Endothelial cell of hepatic sinusoid (primary cell): Measurements from ENCODE around the gene TMEM258.

Source experiments
- in situ Hi-C: cut with HindIII; loops from 2 replicates; pipeline ENCODE4 v1.10.0; 2017; ENCODE audit warnings: low sequenced_read_pairs

The TMEM258 gene

GRCh38 chr11:61778920-61779650 lies 13.3 kb downstream of the TMEM258 start:
- in situ Hi-C loops: no loop called here

- in situ Hi-C loops: no loop called here
These were observed 14.0 kb downstream of the TMEM258 start for GRCh38 chr11:61778357-61778886.

- in situ Hi-C loops: no loop called here
These were observed 14.9 kb downstream of the TMEM258 start for GRCh38 chr11:61777234-61778090.

GRCh38 chr11:61776561-61777075 lies 15.8 kb downstream of the TMEM258 start:
- in situ Hi-C loops: no loop called here

GRCh38 chr11:61775606-61776554 lies 16.5 kb downstream of the TMEM258 start:
- in situ Hi-C loops: no loop called here

GRCh38 chr11:61775106-61775505 lies 17.3 kb downstream of the TMEM258 start:
- in situ Hi-C loops: no loop called here

- in situ Hi-C loops: no loop called here
These were observed 18.0 kb downstream of the TMEM258 start for GRCh38 chr11:61774411-61774810.

GRCh38 chr11:61773809-61774208 lies 18.6 kb downstream of the TMEM258 start:
- in situ Hi-C loops: no loop called here

- in situ Hi-C loops: no loop called here
These were observed 19.0 kb downstream of the TMEM258 start for GRCh38 chr11:61773356-61773755.

GRCh38 chr11:61771985-61772455 lies 20.4 kb downstream of the TMEM258 start:
- in situ Hi-C loops: no loop called here

- in situ Hi-C loops: no loop called here
These were observed 21.1 kb downstream of the TMEM258 start for GRCh38 chr11:61771195-61771894.

- in situ Hi-C loops: no loop called here
These were observed 22.3 kb downstream of the TMEM258 start for GRCh38 chr11:61769946-61770683.

- in situ Hi-C loops: no loop called here
These were observed 23.1 kb downstream of the TMEM258 start for GRCh38 chr11:61769169-61769920.

- in situ Hi-C loops: no loop called here
These were observed 23.9 kb downstream of the TMEM258 start for GRCh38 chr11:61768376-61769076.

GRCh38 chr11:61766353-61766841 lies 26.0 kb downstream of the TMEM258 start:
- in situ Hi-C loops: no loop called here

GRCh38 chr11:61765550-61766253 lies 26.7 kb downstream of the TMEM258 start:
- in situ Hi-C loops: no loop called here
